Measurements from ENCODE around the gene MRTFB. TPM values are rescaled to one million over a fixed set of nuclear protein-coding genes. Genes with fewer than 3 reads are reported as not detected.

MRTFB gene
- total RNA-seq, 2 experiments from 2014 or later = 18.0 to 19.4 TPM

- no peaks in the 10 kb centered on the region for H3K36me3 ChIP-seq (ENCODE audit: insufficient read depth, low read length)
- H3K4me1 ChIP-seq (ENCODE audit: insufficient read depth, low read length) = no peaks in the 10 kb centered on the region
- DNase-seq (no peak), ATAC-seq (ENCODE audit: poor library complexity) (no peak)
- H3K27ac Mint-ChIP-seq = no peak overlapping the region
- H3K27ac ChIP-seq (ENCODE audit: low read depth in 1 of 2, low read length in 2 of 2) = no peak overlapping the region
- POLR2A ChIA-PET = no interaction called here
- no peaks in the 10 kb centered on the region for H3K36me3 Mint-ChIP-seq (ENCODE audit: low read depth)
- H3K9me3 ChIP-seq (ENCODE audit: control insufficient read depth in 1 of 2, insufficient read depth in 1 of 2, low read length in 2 of 2) = peaks cover 0 to 3% of the 10 kb centered on the region in 2 experiments
- no peak overlapping the region for H3K4me3 ChIP-seq (ENCODE audit: low read length)
- CTCF ChIA-PET = interaction anchor here (0.7 kb wide), 1 partner anchor 138 kb away, joined by 8 read pairs; no protein-coding TSS in a partner anchor
- H3K27me3 ChIP-seq (ENCODE audit: control insufficient read depth in 1 of 2, insufficient read depth in 2 of 2, low read length in 2 of 2) = peaks cover 0 to 4% of the 10 kb centered on the region in 2 experiments
- H3K9me3 Mint-ChIP-seq = peaks cover under 1% of the 10 kb centered on the region
- no peak for TF ChIP-seq CTCF (IDR thresholded peaks at IDR 0.05)
- H3K4me1 Mint-ChIP-seq (ENCODE audit: low read depth) = no peaks in the 10 kb centered on the region
- H3K4me3 Mint-ChIP-seq = no peak overlapping the region
- H3K27me3 Mint-ChIP-seq = peaks cover 8% of the 10 kb centered on the region
- intact Hi-C loops (cut with DNase I, micrococcal nuclease) = no loop called here
These were observed 9.3 kb upstream of the MRTFB start for GRCh38 chr16:14061732-14062259.

- intact Hi-C loops (cut with DNase I, micrococcal nuclease) = no loop called here
- no peaks in the 10 kb centered on the region for H3K36me3 ChIP-seq (ENCODE audit: insufficient read depth, low read length)
- no peaks in the 10 kb centered on the region for H3K4me1 Mint-ChIP-seq (ENCODE audit: low read depth)
- H3K9me3 ChIP-seq (ENCODE audit: control insufficient read depth in 1 of 2, insufficient read depth in 1 of 2, low read length in 2 of 2) = peaks cover 0 to 3% of the 10 kb centered on the region in 2 experiments
- H3K4me1 ChIP-seq (ENCODE audit: insufficient read depth, low read length) = no peaks in the 10 kb centered on the region
- POLR2A ChIA-PET = no interaction called here
- no peaks in the 10 kb centered on the region for H3K9me3 Mint-ChIP-seq
- peaks cover 6% of the 10 kb centered on the region for H3K27me3 Mint-ChIP-seq
- ATAC-seq (ENCODE audit: poor library complexity) (no peak), DNase-seq (no peak)
- H3K4me3 Mint-ChIP-seq = no peak overlapping the region
- H3K4me3 ChIP-seq (ENCODE audit: low read length) = no peak overlapping the region
- H3K27ac ChIP-seq (ENCODE audit: low read depth in 1 of 2, low read length in 2 of 2) = no peak overlapping the region
- H3K36me3 Mint-ChIP-seq (ENCODE audit: low read depth) = no peaks in the 10 kb centered on the region
- H3K27ac Mint-ChIP-seq = no peak overlapping the region
- CTCF ChIA-PET = no interaction called here
- peaks cover 0 to 4% of the 10 kb centered on the region in 2 experiments for H3K27me3 ChIP-seq (ENCODE audit: control insufficient read depth in 1 of 2, insufficient read depth in 2 of 2, low read length in 2 of 2)
- no peak for TF ChIP-seq CTCF (IDR thresholded peaks at IDR 0.05)
These were observed 8.9 kb upstream of the MRTFB start for GRCh38 chr16:14062261-14062660.

GRCh38 chr16:14063618-14064581 is 7.2 kb upstream of the MRTFB start:
- H3K27me3 ChIP-seq (ENCODE audit: control insufficient read depth in 1 of 2, insufficient read depth in 2 of 2, low read length in 2 of 2) = peaks cover 0 to 3% of the 10 kb centered on the region in 2 experiments
- CTCF ChIA-PET = no interaction called here
- POLR2A ChIA-PET = no interaction called here
- intact Hi-C loops (cut with DNase I, micrococcal nuclease) = no loop called here
- no peaks in the 10 kb centered on the region for H3K36me3 ChIP-seq (ENCODE audit: insufficient read depth, low read length)
- Mint-ChIP-seq H3K36me3 (ENCODE audit: low read depth) (no peaks in the 10 kb centered on the region), H3K4me1 (ENCODE audit: low read depth) (no peaks in the 10 kb centered on the region), H3K9me3 (no peaks in the 10 kb centered on the region), H3K27ac (no peak overlapping the region), H3K27me3 (peaks cover 4% of the 10 kb centered on the region), H3K4me3 (no peak overlapping the region)
- no peaks in the 10 kb centered on the region for H3K9me3 ChIP-seq (ENCODE audit: control insufficient read depth in 1 of 2, insufficient read depth in 1 of 2, low read length in 2 of 2)
- TF ChIP-seq CTCF (IDR thresholded peaks at IDR 0.05) = no peak
- DNase-seq (no peak), ATAC-seq (ENCODE audit: poor library complexity) (no peak)
- H3K4me1 ChIP-seq (ENCODE audit: insufficient read depth, low read length) = no peaks in the 10 kb centered on the region
- no peak overlapping the region for H3K4me3 ChIP-seq (ENCODE audit: low read length)
- H3K27ac ChIP-seq (ENCODE audit: low read depth in 1 of 2, low read length in 2 of 2) = no peak overlapping the region
